ENCODE data around the gene SV2B.
A peak's percentile ranks its signal among the peaks of the same experiment; 100 is the strongest.

The SV2B gene

GRCh38 chr15:91135201-91136130, 35.4 kb downstream of the SV2B start:
- peak overlapping the region; percentile 55 for H2AFZ ChIP-seq (ENCODE audit: low read depth)
- H3K27ac ChIP-seq: peak overlapping the region; percentile 25; the same call in 1 of the 2 replicates
- H3K4me3 ChIP-seq (IDR thresholded peaks at IDR 0.05; ENCODE audit: insufficient read depth, low read depth, low read length): no peak overlapping the region
- H3K79me2 ChIP-seq (ENCODE audit: insufficient read depth, low read depth): no peaks in the 10 kb centered on the region
- no peak for TF ChIP-seq CTCF (conservative IDR thresholded peaks at IDR 0.05; ENCODE audit: low read depth, low read length)
- no peaks in the 10 kb centered on the region for H4K20me1 ChIP-seq (ENCODE audit: insufficient read depth)
- H3K4me1 ChIP-seq (ENCODE audit: low read depth, poor library complexity, severe bottlenecking): peaks cover 19% of the 10 kb centered on the region
- 0 out of 2 replicates have a peak overlapping the region, but pooled peaks have one; percentile 12 for H3K9ac ChIP-seq
- no peaks in the 10 kb centered on the region for H3K36me3 ChIP-seq (ENCODE audit: insufficient read depth)
- H3K27me3 ChIP-seq (ENCODE audit: insufficient read depth, low read depth): no peaks in the 10 kb centered on the region
- H3K4me2 ChIP-seq: peak overlapping the region; percentile 31; the same call in 1 of the 2 replicates

- peaks cover 19% of the 10 kb centered on the region for H3K4me1 ChIP-seq (ENCODE audit: low read depth, poor library complexity, severe bottlenecking)
- H3K9ac ChIP-seq: no peak overlapping the region
- no peak for TF ChIP-seq CTCF (conservative IDR thresholded peaks at IDR 0.05; ENCODE audit: low read depth, low read length)
- H2AFZ ChIP-seq (ENCODE audit: low read depth): no peak overlapping the region; the same call in 1 of the 2 replicates
- no peak overlapping the region for H3K4me3 ChIP-seq (IDR thresholded peaks at IDR 0.05; ENCODE audit: insufficient read depth, low read depth, low read length)
- no peaks in the 10 kb centered on the region for H3K27me3 ChIP-seq (ENCODE audit: insufficient read depth, low read depth)
- H3K27ac ChIP-seq: no peak overlapping the region
- H3K4me2 ChIP-seq: no peak overlapping the region
- H4K20me1 ChIP-seq (ENCODE audit: insufficient read depth): no peaks in the 10 kb centered on the region
- no peaks in the 10 kb centered on the region for H3K79me2 ChIP-seq (ENCODE audit: insufficient read depth, low read depth)
- H3K36me3 ChIP-seq (ENCODE audit: insufficient read depth): no peaks in the 10 kb centered on the region
Measured at GRCh38 chr15:91136386-91136923, 36.4 kb downstream of the SV2B start.

- no peaks in the 10 kb centered on the region for H3K79me2 ChIP-seq (ENCODE audit: insufficient read depth, low read depth)
- no peaks in the 10 kb centered on the region for H4K20me1 ChIP-seq (ENCODE audit: insufficient read depth)
- H3K9ac ChIP-seq: no peak overlapping the region
- no peak overlapping the region for H2AFZ ChIP-seq (ENCODE audit: low read depth)
- no peak overlapping the region for H3K27ac ChIP-seq
- no peaks in the 10 kb centered on the region for H3K27me3 ChIP-seq (ENCODE audit: insufficient read depth, low read depth)
- H3K4me2 ChIP-seq: no peak overlapping the region
- TF ChIP-seq CTCF (conservative IDR thresholded peaks at IDR 0.05; ENCODE audit: low read depth, low read length): no peak
- peaks cover 11% of the 10 kb centered on the region for H3K4me1 ChIP-seq (ENCODE audit: low read depth, poor library complexity, severe bottlenecking)
- no peaks in the 10 kb centered on the region for H3K36me3 ChIP-seq (ENCODE audit: insufficient read depth)
- no peak overlapping the region for H3K4me3 ChIP-seq (IDR thresholded peaks at IDR 0.05; ENCODE audit: insufficient read depth, low read depth, low read length)
Measured at GRCh38 chr15:91140601-91141000, 40.5 kb downstream of the SV2B start.

- H4K20me1 ChIP-seq (ENCODE audit: insufficient read depth): no peaks in the 10 kb centered on the region
- H3K4me2 ChIP-seq: no peak overlapping the region
- no peak overlapping the region for H3K27ac ChIP-seq
- no peaks in the 10 kb centered on the region for H3K79me2 ChIP-seq (ENCODE audit: insufficient read depth, low read depth)
- TF ChIP-seq CTCF (conservative IDR thresholded peaks at IDR 0.05; ENCODE audit: low read depth, low read length): no peak
- no peaks in the 10 kb centered on the region for H3K27me3 ChIP-seq (ENCODE audit: insufficient read depth, low read depth)
- H3K4me1 ChIP-seq (ENCODE audit: low read depth, poor library complexity, severe bottlenecking): peaks cover 6% of the 10 kb centered on the region
- no peak overlapping the region for H2AFZ ChIP-seq (ENCODE audit: low read depth)
- H3K36me3 ChIP-seq (ENCODE audit: insufficient read depth): no peaks in the 10 kb centered on the region
- H3K9ac ChIP-seq: no peak overlapping the region
- no peak overlapping the region for H3K4me3 ChIP-seq (IDR thresholded peaks at IDR 0.05; ENCODE audit: insufficient read depth, low read depth, low read length)
Measured at GRCh38 chr15:91141097-91141496, 41.0 kb downstream of the SV2B start.
